SU-DHL-6 (cell line): Measurements from ENCODE around the gene ARHGDIA.
A peak's percentile ranks its signal among the peaks of the same experiment; 100 is the strongest.
"Not testable (repeated sequence)": the region's sequence is repeated elsewhere in the genome, so short reads cannot be mapped to it uniquely, and the experiment has no call there.

Source experiments
- H2AFZ ChIP-seq: fragments of 200-600 bp; sonication (generic); 2 replicates; pipeline ENCODE4 v1.6.1; 2014; ENCODE audit warnings: low read depth, mild to moderate bottlenecking, moderate library complexity, mixed read lengths, antibody characterized with exemption, low read length; ENCODE audit not compliant: severe bottlenecking
- H3F3A ChIP-seq: fragments of 200-600 bp; shearing (Covaris generic); 2 replicates; pipeline ENCODE4 v1.6.0; 2016; ENCODE audit warnings: antibody characterized with exemption, mild to moderate bottlenecking; ENCODE audit not compliant: insufficient read depth
- H3K27ac ChIP-seq: fragments of 200-600 bp; sonication (generic); 2 replicates; pipeline ENCODE4 v1.5.1; 2016; ENCODE audit warnings: low read depth, mild to moderate bottlenecking, low read length, moderate library complexity, mixed read lengths
- H3K27me3 ChIP-seq: fragments of 200-600 bp; sonication (generic), shearing (Covaris generic); 2 replicates; pipeline ENCODE4 v1.6.0; 2014; ENCODE audit warnings: mild to moderate bottlenecking, low read length
- H3K36me3 ChIP-seq: fragments of 200-600 bp; sonication (generic); 2 replicates; pipeline ENCODE4 v1.6.1; 2014; ENCODE audit warnings: mild to moderate bottlenecking, low read length, mixed read lengths
- H3K4me2 ChIP-seq: fragments of 300-600, 200-600 bp; shearing (Covaris generic), sonication (generic); 2 replicates; pipeline ENCODE4 v1.6.0; 2014; ENCODE audit warnings: low read length, low read depth, mild to moderate bottlenecking; ENCODE audit not compliant: poor library complexity, severe bottlenecking
- H3K4me3 ChIP-seq: fragments of 200-600 bp; sonication (generic); 2 replicates; pipeline ENCODE4 v1.5.1; 2014; ENCODE audit warnings: antibody characterized with exemption, low read length, mild to moderate bottlenecking, mixed read lengths; ENCODE audit not compliant: insufficient read depth, poor library complexity, severe bottlenecking
- H3K79me2 ChIP-seq: fragments of 200-600 bp; sonication (generic); 2 replicates; pipeline ENCODE4 v1.6.1; 2014; ENCODE audit warnings: mild to moderate bottlenecking, low read length, moderate library complexity; ENCODE audit not compliant: insufficient read depth
- H3K9ac ChIP-seq: fragments of 200-600 bp; sonication (generic); 2 replicates; pipeline ENCODE4 v1.7.0; 2014; ENCODE audit warnings: mild to moderate bottlenecking, low read length
- H3K9me2 ChIP-seq: fragments of 200-600 bp; sonication (generic); replicated peaks from 2 replicates; pipeline ENCODE4 v1.6.1; 2014; ENCODE audit warnings: low read length; ENCODE audit not compliant: insufficient read depth
- H3K9me3 ChIP-seq: fragments of 200-600 bp; sonication (generic); 2 replicates; pipeline ENCODE4 v1.6.1; 2014; ENCODE audit warnings: low read length, mixed read lengths; ENCODE audit not compliant: insufficient read depth
- H4K20me1 ChIP-seq: fragments of 200-600 bp; sonication (generic); 2 replicates; pipeline ENCODE4 v1.6.1; 2014; ENCODE audit warnings: low read depth, mild to moderate bottlenecking, antibody characterized with exemption, low read length, moderate library complexity, mixed read lengths
- EZH2phosphoT487 ChIP-seq: fragments of 200-600 bp; sonication (generic), shearing (Covaris generic); conservative IDR thresholded peaks from 2 replicates; pipeline ENCODE4 v1.6.1; 2018; ENCODE audit warnings: mild to moderate bottlenecking, antibody characterized with exemption, low read length, moderate library complexity, mixed read lengths
- TF ChIP-seq, protein P1 (sequence below): fragments of 200-600 bp; sonication (generic); IDR thresholded peaks from one replicate; pipeline ENCODE4 v1.5.1; 2017; ENCODE audit warnings: antibody characterized with exemption, mild to moderate bottlenecking, low read length, moderate library complexity; ENCODE audit not compliant: insufficient read depth, poor library complexity, severe bottlenecking

ARHGDIA gene

DNA sequence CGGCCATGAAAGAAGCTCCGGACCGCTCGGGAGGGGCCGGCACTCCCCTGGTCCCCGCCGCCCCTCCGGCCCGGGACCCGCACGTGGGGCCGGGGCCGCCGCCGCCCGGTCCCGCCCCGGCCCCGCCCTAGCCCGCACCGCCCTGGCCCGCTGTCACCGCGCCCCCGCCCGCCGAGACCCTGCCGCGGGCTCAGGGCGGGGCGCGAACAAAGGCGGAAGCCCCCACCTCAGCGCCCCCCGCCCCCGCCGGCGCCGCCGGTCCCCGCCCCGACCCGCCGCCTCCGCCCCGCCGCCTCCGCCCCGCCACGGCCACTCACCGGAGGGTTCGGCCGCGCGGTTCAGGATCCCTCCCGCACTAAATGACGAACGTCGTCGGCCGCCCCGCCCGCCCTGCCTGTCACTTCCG lies at the start of gene ARHGDIA:
Gene ARHGDIA, minus strand, starts transcription at position 357 of the 406 bp plus-strand sequence. CDS start 1,407 bp downstream, outside the sequence.
- Histone ChIP-seq H2AFZ (peak within 1 kb of the TSS; percentile 44), H3F3A (peaks cover 57% of the 10 kb centered on the region), H3K9me3 (no peaks in the 10 kb centered on the region), H3K9me2 (no peaks in the 10 kb centered on the region), H4K20me1 (no peaks in the 10 kb centered on the region; the same call in 1 of the 2 replicates), H3K79me2 (peaks cover 21% of the 10 kb centered on the region), H3K27me3 (no peaks in the 10 kb centered on the region), H3K36me3 (0 out of 2 replicates have a peak, but pooled peaks cover 4% of the 10 kb centered on the region), H3K4me2 (peak within 1 kb of the TSS; percentile 89), H3K4me3 (peak within 1 kb of the TSS; percentile 72), H3K27ac (peak within 1 kb of the TSS; percentile 87), H3K9ac (peak within 1 kb of the TSS; percentile 96)
- TF ChIP-seq, protein P1, sequence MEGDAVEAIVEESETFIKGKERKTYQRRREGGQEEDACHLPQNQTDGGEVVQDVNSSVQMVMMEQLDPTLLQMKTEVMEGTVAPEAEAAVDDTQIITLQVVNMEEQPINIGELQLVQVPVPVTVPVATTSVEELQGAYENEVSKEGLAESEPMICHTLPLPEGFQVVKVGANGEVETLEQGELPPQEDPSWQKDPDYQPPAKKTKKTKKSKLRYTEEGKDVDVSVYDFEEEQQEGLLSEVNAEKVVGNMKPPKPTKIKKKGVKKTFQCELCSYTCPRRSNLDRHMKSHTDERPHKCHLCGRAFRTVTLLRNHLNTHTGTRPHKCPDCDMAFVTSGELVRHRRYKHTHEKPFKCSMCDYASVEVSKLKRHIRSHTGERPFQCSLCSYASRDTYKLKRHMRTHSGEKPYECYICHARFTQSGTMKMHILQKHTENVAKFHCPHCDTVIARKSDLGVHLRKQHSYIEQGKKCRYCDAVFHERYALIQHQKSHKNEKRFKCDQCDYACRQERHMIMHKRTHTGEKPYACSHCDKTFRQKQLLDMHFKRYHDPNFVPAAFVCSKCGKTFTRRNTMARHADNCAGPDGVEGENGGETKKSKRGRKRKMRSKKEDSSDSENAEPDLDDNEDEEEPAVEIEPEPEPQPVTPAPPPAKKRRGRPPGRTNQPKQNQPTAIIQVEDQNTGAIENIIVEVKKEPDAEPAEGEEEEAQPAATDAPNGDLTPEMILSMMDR: no peak
- TF ChIP-seq EZH2phosphoT487: no peak

DNA sequence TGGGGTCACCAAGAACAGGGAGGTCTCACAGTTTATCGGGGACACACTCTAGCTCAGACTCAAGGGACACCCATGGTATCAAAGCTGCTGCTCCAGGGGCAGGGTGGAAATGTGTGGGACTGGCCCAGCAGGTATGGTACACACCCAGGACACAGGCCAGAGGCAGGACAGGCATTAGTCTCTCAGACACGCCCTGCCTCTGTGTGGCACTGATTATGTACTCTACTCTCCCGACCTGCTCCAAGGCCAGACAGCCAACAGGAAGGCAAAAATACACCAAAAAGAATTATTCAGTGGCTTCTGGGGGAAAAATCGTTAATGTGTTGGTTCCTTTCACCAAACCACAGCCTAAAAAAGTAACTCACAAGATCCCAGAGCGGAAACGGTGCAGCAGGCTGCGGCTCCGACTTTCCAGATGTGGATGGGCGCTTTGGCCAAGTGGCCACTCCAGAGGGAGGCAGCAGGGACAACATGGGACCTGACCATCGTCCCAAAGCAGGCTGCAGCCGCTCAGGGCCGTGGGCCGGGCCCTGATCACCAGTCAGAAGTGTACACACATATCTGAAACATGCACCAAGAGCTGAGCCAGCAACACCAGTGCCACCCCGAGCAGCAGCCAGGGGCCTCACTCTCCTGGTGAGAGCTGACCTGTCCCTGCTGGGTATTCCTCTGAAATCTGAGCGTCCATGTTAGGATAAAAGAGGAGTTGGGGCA lies 47.9 kb upstream of the ARHGDIA start:
- Histone ChIP-seq H3K9ac (no peak overlapping the region), H3K9me2 (no peaks in the 10 kb centered on the region), H3K9me3 (no peaks in the 10 kb centered on the region), H2AFZ (no peak overlapping the region), H4K20me1 (no peaks in the 10 kb centered on the region), H3K79me2 (peaks cover 63% of the 10 kb centered on the region), H3F3A (no peaks in the 10 kb centered on the region), H3K4me2 (no peak overlapping the region), H3K36me3 (no peaks in the 10 kb centered on the region), H3K27me3 (no peaks in the 10 kb centered on the region), H3K4me3 (no peak overlapping the region), H3K27ac (no peak overlapping the region)
- no peak for TF ChIP-seq EZH2phosphoT487
- TF ChIP-seq, protein P1: no peak

DNA sequence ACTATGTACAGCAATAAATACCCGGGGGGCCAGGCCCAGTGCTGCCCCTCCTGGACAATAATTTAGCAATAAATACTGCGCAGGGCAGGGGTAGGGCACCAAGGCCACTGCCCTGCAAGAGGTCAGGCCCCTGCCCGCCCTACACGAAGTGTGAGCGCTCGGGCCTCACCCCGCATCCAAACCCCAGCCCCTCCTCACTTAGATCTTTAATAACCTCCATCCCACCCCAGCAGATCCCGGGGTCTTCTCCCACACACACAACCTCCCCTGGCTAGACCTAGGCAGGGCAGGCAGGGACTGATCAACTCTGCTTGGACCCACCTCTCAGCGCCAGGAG lies 47.2 kb upstream of the ARHGDIA start:
- H3K79me2 ChIP-seq: peaks cover 56% of the 10 kb centered on the region

DNA sequence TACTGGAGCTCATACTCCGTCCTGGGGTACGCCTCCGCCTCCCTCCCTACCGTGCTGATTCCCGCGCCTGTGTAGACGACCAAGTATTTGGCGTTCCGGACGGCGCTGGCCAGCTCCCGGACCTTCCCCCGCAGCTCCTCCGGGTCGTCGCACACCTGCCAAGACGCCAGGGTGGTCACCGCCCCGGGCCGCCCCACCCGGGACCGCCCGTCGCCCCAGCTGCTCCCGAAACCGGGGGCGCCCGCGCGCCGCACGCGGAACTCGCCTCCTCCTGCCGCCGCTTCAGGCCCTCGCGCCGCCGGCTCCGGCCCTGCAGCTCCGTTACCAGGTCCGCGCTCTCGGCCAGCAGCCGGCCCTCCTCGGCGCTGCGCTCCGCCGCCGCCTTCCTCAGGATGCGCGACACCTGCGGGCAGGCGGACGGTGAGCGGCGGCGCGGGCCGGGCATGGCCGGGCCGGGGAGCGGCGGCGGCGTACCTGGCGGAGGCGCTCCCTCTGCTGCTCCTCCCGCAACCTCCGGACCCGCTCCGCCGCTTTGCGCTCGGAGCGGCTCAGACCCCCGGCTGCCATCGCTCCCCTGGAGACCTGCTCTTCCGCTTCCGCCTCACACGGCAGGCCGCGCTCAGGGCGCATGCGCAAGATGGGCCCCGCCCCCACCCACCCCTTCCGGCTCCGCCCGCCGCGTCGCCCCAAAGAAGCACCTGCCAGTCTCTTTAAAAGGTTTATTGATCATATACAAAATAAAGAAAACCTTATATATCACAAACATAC lies 46.6 kb upstream of the ARHGDIA start, which contains the start of gene SIRT7:
Gene SIRT7, minus strand, starts transcription at position 612 of the 768 bp plus-strand sequence. Its CDS starts 45 bp downstream, at position 567.
- TF ChIP-seq, protein P1: no peak
- no peak for TF ChIP-seq EZH2phosphoT487
- Histone ChIP-seq H3K27me3 (no peaks in the 10 kb centered on the region), H4K20me1 (no peaks in the 10 kb centered on the region), H3K36me3 (no peaks in the 10 kb centered on the region), H3K4me3 (peak within 1 kb of the TSS; percentile 85), H3F3A (no peaks in the 10 kb centered on the region), H2AFZ (no peak within 1 kb of the TSS), H3K4me2 (peak within 1 kb of the TSS; percentile 93), H3K79me2 (peaks cover 54% of the 10 kb centered on the region), H3K9ac (peak within 1 kb of the TSS; percentile 92), H3K9me3 (no peaks in the 10 kb centered on the region), H3K27ac (peak within 1 kb of the TSS; percentile 54), H3K9me2 (no peaks in the 10 kb centered on the region)

More for the DNA sequence above, 47.2 kb upstream of the ARHGDIA start:
- H3K9ac ChIP-seq: peak overlapping the region; percentile 31; the same call in 1 of the 2 replicates
- H3F3A ChIP-seq, H3K4me3 ChIP-seq, H3K27me3 ChIP-seq, H3K9me3 ChIP-seq, H2AFZ ChIP-seq, H3K9me2 ChIP-seq, H3K36me3 ChIP-seq, H3K27ac ChIP-seq, H4K20me1 ChIP-seq: not testable (repeated sequence)
- H3K4me2 ChIP-seq: peak overlapping the region; percentile 54
